GM19467 (cell line): Measurements from ENCODE around the gene AIF1.
A peak's percentile ranks its signal among the peaks of the same experiment; 100 is the strongest.

Experiments
- ATAC-seq: cut with Tn5 transposase; IDR thresholded peaks from one replicate; pipeline ENCODE4 v1.9.1; 2021; ENCODE audit warnings: mild to moderate bottlenecking, moderate library complexity; ENCODE audit not compliant: unreplicated experiment

AIF1 gene

GRCh38 chr6:31663126-31663960, 48.3 kb downstream of the AIF1 start:
- no peak for ATAC-seq

GRCh38 chr6:31663961-31664789, 49.1 kb downstream of the AIF1 start:
- ATAC-seq = no peak

- peak; percentile 23 for ATAC-seq
Measured at GRCh38 chr6:31664790-31665500, 49.9 kb downstream of the AIF1 start, which contains the start of gene GPANK1. TSS of gene GPANK1 (minus strand) at chr6:31664997. CDS start at chr6:31664478, 519 bp downstream.

DNA sequence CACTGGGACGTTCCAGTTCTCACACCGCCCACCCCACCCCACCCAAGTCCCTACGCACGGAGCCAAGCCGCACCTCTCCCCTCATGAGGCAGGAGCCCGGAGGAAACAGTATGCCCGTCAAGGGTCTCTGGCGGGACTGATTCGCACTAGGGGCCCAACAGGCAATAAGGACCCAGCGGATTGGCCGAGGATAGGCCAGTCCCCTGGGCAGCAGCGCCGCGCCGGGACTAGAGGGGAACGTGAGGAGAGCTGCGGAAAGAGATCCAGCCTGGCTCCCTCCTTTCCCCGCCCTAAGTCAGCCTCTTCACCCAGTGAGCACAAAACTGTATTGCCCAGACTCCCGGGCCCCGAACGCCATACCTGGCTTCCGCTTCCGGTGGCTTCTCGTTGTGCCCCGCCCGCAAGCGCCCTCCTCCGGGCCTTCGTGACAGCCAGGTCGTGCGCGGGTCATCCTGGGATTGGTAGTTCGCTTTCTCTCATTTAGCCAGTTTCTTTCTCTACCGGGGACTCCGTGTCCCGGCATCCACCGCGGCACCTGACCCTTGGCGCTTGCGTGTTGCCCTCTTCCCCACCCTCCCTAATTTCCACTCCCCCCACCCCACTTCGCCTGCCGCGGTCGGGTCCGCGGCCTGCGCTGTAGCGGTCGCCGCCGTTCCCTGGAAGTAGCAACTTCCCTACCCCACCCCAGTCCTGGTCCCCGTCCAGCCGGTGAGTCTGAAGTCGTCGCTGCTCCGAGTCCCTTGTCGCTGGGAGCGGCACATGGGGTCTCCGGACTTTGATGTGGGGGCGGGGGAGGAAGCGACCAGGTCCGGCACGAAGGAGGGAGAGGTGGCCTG, 50.7 kb downstream of the AIF1 start, which contains the start of gene CSNK2B:
TSS of gene CSNK2B (plus strand) at position 580 of the 836 bp plus-strand sequence. CDS start 752 bp downstream, outside the sequence.
- peak; percentile 68 for ATAC-seq

- no peak for ATAC-seq
Measured at GRCh38 chr6:31666337-31666965, 51.4 kb downstream of the AIF1 start.
